AG08396 (cell line): ENCODE results near the gene BRD8.
"Not testable (repeated sequence)": the region's sequence is repeated elsewhere in the genome, so short reads cannot be mapped to it uniquely, and the experiment has no call there.

ENCODE experiments used
- DNase-seq: peaks from one replicate; pipeline ENCODE4 v3.0.0; 2012; ENCODE audit warnings: low spot score, mixed read lengths

Gene BRD8

GRCh38 chr5:138178516-138179276 is at the start of gene BRD8, which contains the start of gene KIF20A:
Gene BRD8, minus strand, starts transcription at chr5:138178630. Its CDS starts 16 bp downstream, at chr5:138178614.
Gene KIF20A, plus strand, starts transcription at chr5:138179112. Its CDS starts 569 bp downstream, at chr5:138179681.
- DNase-seq, result peak; percentile 95

GRCh38 chr5:138226910-138227309 is 48.5 kb upstream of the BRD8 start:
- no peak for DNase-seq

GRCh38 chr5:138224712-138225111 is 46.3 kb upstream of the BRD8 start:
- no peak for DNase-seq

DNA sequence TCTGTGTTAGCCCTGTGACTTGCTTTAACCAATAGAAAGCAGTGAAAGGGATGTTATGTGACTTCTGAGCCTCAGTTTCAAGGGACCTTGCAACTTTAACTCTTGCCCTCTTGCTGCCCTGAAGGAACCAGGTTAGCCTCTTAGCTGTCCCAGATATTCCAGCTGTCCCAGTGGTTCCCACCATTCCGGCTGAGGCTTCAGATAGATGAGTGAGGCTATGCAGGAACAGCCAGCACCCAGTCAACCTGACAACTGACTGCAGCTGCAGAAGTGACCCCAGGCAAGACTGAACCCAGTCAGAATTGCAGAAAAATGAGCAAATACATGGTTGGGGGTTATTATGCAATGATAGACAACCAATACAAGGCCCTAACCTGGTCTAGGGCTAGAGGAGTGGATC is 45.1 kb upstream of the BRD8 start:
- no peak for DNase-seq

- DNase-seq, result no peak
Measured at GRCh38 chr5:138216799-138217198, 38.4 kb upstream of the BRD8 start.

GRCh38 chr5:138213161-138214029 is 35.0 kb upstream of the BRD8 start, which contains the start of gene CDC23:
Gene CDC23, minus strand, starts transcription at chr5:138213323. Its CDS starts 11 bp downstream, at chr5:138213312.
- DNase-seq, result peak; percentile 97

- peak; percentile 18 for DNase-seq
Measured at GRCh38 chr5:138212828-138213160, 34.4 kb upstream of the BRD8 start.

GRCh38 chr5:138210985-138211384 is 32.6 kb upstream of the BRD8 start:
- DNase-seq, result no peak

GRCh38 chr5:138193859-138194258 is 15.4 kb upstream of the BRD8 start:
- not testable (repeated sequence) for DNase-seq

DNA sequence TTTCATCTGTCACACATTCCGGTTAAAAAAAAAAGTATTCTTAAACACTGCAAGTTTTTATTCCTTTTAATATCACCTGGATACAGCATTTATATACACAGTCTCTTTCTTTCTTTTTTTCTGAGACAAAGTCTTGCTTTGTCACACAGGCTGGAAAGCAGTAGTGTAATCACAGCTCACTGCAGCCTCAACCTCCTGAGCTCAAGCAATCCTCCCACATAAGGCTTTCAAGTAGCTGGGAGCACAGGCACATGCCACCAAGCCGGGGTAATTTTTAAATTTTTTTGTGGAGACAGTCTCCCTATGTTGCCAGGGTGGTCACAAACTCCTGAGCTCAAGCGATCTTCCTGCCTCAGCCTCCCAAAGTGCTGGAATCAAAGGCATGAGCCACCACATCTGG is 14.4 kb upstream of the BRD8 start:
- DNase-seq, result no peak

GRCh38 chr5:138188626-138189025 is 10.2 kb upstream of the BRD8 start:
- DNase-seq, result no peak

DNA sequence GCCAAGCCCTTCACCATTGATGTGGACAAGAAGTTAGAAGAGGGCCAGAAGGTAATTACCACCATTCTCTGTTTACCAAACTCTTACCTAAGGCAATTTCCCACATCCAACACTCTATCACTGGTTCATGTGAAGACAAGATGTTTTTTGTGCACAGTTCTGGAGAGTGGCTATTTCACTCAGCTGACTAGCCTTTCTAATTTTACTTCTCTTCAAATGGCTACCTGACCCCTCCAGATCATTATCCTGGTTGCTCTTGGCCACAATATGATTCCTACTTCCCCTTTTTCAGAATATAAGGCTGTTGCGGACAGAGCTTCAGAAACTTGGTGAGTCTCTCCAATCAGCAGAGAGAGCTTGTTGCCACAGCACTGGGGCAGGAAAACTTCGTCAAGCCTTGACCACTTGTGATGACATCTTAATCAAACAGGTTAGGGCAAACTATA is 7.6 kb upstream of the BRD8 start:
- DNase-seq, result no peak

DNA sequence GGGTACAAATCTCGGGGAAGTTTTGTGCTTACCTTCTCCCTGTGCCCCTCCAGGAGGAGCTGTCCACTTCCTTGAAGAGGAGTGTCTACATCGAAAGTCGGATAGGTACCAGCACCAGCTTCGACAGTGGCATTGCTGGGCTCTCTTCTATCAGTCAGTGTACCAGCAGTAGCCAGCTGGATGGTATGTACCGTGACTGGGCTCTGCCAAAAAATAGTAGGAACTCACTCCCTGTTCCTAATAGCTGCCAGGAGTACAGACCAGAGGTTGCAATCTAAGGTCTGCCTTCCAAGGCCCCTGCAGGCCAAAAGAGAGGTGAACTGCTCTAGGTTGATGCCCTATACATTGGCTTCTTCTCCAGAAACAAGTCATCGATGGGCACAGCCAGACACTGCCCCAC is 4.4 kb upstream of the BRD8 start:
- no peak for DNase-seq

DNA sequence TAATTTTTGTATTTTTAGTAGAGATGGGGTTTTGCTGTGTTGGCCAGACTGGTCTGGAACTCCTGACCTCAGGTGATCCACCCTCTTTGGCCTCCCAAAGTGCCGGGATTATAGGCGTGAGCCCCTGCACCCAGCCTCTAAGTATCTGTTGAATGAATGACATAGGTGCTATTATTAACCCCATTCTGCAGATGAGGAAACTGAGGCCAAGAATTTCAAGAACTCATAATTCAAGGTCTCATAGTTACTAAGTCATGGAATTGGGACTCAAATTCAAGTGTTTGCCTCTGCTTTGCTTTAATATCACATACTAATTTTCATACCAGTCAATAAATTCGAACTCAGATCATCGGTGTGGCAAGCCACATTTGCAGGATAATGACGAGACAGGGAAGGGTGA is 2.4 kb upstream of the BRD8 start:
- no peak for DNase-seq

GRCh38 chr5:138180183-138180782 is 1.9 kb upstream of the BRD8 start:
- peak; percentile 35 for DNase-seq

DNA sequence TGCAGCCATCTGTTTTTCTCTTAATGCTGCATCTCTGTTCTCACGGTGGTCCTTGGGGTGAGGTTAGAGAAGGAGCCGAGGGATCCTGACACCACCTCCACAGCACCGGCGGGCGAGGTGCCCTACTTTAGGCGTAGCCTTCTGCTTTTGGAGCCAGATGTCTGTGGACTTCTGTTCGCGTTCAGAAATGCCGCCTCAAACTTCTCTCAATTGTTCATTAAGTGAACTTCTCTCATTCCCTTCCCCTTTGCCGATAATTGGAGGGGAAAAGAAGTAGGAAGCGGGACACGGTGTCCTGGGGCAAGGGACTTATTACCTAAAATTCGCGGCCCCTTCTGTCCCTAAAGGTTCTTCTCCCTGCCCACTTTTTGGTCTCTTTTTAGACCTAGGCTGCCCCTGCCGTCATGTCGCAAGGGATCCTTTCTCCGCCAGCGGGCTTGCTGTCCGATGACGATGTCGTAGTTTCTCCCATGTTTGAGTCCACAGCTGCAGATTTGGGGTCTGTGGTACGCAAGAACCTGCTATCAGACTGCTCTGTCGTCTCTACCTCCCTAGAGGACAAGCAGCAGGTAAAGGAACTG is 937 bp upstream of the BRD8 start:
- DNase-seq, result no peak

- peak; percentile 37 for DNase-seq
Measured at GRCh38 chr5:138177941-138178515, 402 bp downstream of the BRD8 start.

DNA sequence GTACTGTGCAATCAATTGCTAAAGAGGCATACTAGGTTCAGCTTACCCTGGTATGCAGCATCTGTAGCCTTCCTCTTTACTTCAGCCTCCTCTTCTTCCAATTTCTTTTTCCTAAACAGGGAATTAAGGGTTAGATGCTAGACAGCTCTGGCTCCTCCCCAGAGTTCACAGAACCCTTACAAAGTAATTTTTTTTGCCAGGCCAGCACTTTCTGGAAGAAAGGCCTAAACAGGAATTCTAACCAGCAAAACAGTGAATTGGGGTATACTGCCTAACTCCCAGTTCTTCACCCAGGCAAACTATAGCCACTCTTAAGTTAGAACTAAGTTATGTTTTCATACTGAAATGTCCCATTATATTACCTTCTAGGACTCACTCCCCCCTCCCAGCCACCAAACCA is 8.1 kb downstream of the BRD8 start:
- DNase-seq, result no peak

DNA sequence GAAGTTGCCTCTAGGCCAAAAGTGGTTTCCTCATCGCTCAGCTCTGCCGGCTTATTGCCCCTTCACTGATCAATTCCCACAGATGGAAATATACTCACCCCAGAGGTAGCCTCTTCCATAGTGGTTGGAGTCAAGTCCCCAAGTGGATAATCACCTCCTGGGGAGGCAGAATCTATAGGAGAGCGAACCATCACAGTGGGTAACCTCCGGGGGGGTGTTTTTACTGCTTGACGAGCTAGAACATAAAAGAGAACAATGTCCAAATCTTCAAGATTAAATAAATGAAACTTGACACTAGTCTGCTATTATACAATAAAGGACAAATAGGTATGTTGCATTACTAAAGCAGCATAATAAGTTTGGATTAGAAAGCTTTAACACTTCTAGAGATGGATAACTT is 9.3 kb downstream of the BRD8 start:
- no peak for DNase-seq

- DNase-seq, result no peak
Measured at GRCh38 chr5:138163721-138164120, 14.7 kb downstream of the BRD8 start.

GRCh38 chr5:138160706-138161105 is 17.7 kb downstream of the BRD8 start:
- DNase-seq, result no peak

- no peak for DNase-seq
Measured at GRCh38 chr5:138159666-138160065, 18.8 kb downstream of the BRD8 start.
